LNCAP (cell line): ENCODE measurements around the gene MPRIP.

ENCODE experiments used
- CTCF ChIP-seq: fragments of 450-650 bp; IDR thresholded peaks from 2 replicates; pipeline ENCODE4 v1.5.1; 2017; ENCODE audit warnings: mild to moderate bottlenecking

The MPRIP gene

GRCh38 chr17:17176341-17176740 is 134.1 kb downstream of the MPRIP start:
- no peak for TF ChIP-seq CTCF

- TF ChIP-seq CTCF, result no peak
Observed at GRCh38 chr17:17177176-17177575, 134.9 kb downstream of the MPRIP start.

GRCh38 chr17:17179371-17179827 is 137.1 kb downstream of the MPRIP start:
- TF ChIP-seq CTCF, result no peak

- no peak for TF ChIP-seq CTCF
Observed at GRCh38 chr17:17180141-17180603, 137.9 kb downstream of the MPRIP start.

- no peak for TF ChIP-seq CTCF
Observed at GRCh38 chr17:17180741-17181525, 138.7 kb downstream of the MPRIP start.

GRCh38 chr17:17181666-17182597 is 139.7 kb downstream of the MPRIP start:
- TF ChIP-seq CTCF, result no peak

GRCh38 chr17:17182598-17183136 is 140.4 kb downstream of the MPRIP start:
- no peak for TF ChIP-seq CTCF
